HepG2 (cell line): ENCODE results near the gene E2F8. TPM values are rescaled to one million over a fixed set of nuclear protein-coding genes. Genes with fewer than 3 reads are reported as not detected.

Source experiments
- ATAC-seq: fragments of 200-7000 bp; cut with Tn5 transposase; 3 replicates; pipeline ENCODE4 v1.9.1; 2020; ENCODE audit warnings: mild to moderate bottlenecking, moderate library complexity
- BruUV-seq: library from RNA; stranded (reverse); fragments of 400-500 nt; replicated peaks from 2 replicates; lab custom pipeline; 2021; lab: Mats Ljungman, UMichigan
- CTCF ChIA-PET: fragments of 300-600 bp; formaldehyde crosslinking; extraction: SDS; loops from one replicate; lab custom pipeline; 2021; ENCODE audit warnings: low total read pairs, inconsistent platforms, low intra/inter-chr PET ratio; lab: Yijun Ruan, JAX
- POLR2A ChIA-PET: fragments of 350-600 bp; sonication (Branson Sonifier 250); formaldehyde crosslinking; loops from one replicate; lab custom pipeline; 2020; ENCODE audit warnings: antibody characterized with exemption, inconsistent platforms; lab: Yijun Ruan, JAX
- DNase-seq: peaks from one replicate; pipeline ENCODE4 v3.0.0-alpha.2; 2015; ENCODE audit warnings: low spot score
- FAIRE-seq: peaks from 3 replicates; lab custom pipeline; 2011; peaks lifted over from hg19 to GRCh38; lab: Jason Lieb, UNC
- H2AFZ ChIP-seq: one replicate; pipeline ENCODE4 v1.6.1; 2011; ENCODE audit warnings: low read length, inconsistent platforms
- H3K27ac ChIP-seq: fragments of 300-600 bp; 3 replicates; pipeline ENCODE4 v1.8.0; 2011; ENCODE audit warnings: mixed run types, mild to moderate bottlenecking, mixed read lengths, low read length, inconsistent platforms; ENCODE audit not compliant: insufficient read depth; ENCODE audit errors: extremely low read length
- H3K27me3 ChIP-seq, 2 experiments: fragments of 200-600 bp in 1 of 2; 2 replicates in 1 of 2; 3 replicates in 1 of 2; pipeline versions ENCODE4 v1.6.0 to v1.8.0; 2011; ENCODE audit warnings: low read length in 2 of 2, mild to moderate bottlenecking in 2 of 2, moderate library complexity in 2 of 2, inconsistent platforms in 1 of 2; ENCODE audit not compliant: insufficient read depth in 2 of 2, control insufficient read depth in 1 of 2
- H3K36me3 ChIP-seq, 2 experiments: fragments of 200-600 bp in 1 of 2; replicated peaks in 1 of 2; 2 replicates in 1 of 2; 3 replicates in 1 of 2; pipeline versions ENCODE4 v1.5.1 to v1.8.0; 2011; ENCODE audit warnings: low read length in 2 of 2, inconsistent platforms in 1 of 2; ENCODE audit not compliant: insufficient read depth in 2 of 2, control insufficient read depth in 1 of 2
- H3K4me1 ChIP-seq: 2 replicates; pipeline ENCODE4 v1.5.1; 2012; ENCODE audit warnings: low read length, inconsistent platforms; ENCODE audit not compliant: insufficient read depth
- H3K4me2 ChIP-seq: 2 replicates; pipeline ENCODE4 v1.6.0; 2011; ENCODE audit warnings: low read depth, low read length, inconsistent platforms
- H3K4me3 ChIP-seq, 3 experiments: fragments of 200-600 bp in 1 of 3; sonication (generic), shearing (Covaris generic) in 1 of 3; replicated peaks in 1 of 3; 2 replicates each; pipeline ENCODE4 v1.5.1; 2011 to 2016; ENCODE audit warnings: low read length in 3 of 3, inconsistent platforms in 2 of 3, low read depth in 2 of 3, mild to moderate bottlenecking in 2 of 3, control low read depth in 1 of 3, mixed read lengths in 1 of 3; ENCODE audit not compliant: insufficient read depth in 1 of 3
- H3K79me2 ChIP-seq: one replicate; pipeline ENCODE4 v1.6.1; 2011; ENCODE audit warnings: low read length, inconsistent platforms; ENCODE audit not compliant: insufficient read depth
- H3K9ac ChIP-seq: 2 replicates; pipeline ENCODE4 v1.6.0; 2011; ENCODE audit warnings: mild to moderate bottlenecking, low read depth, low read length, inconsistent platforms; ENCODE audit not compliant: insufficient read depth
- H3K9me3 ChIP-seq: 2 replicates; pipeline ENCODE4 v1.5.1; 2012; ENCODE audit warnings: mild to moderate bottlenecking, low read length
- H4K20me1 ChIP-seq: 2 replicates; pipeline ENCODE4 v1.6.0; 2011; ENCODE audit warnings: inconsistent platforms, mild to moderate bottlenecking, low read length, moderate library complexity; ENCODE audit not compliant: insufficient read depth
- FOSL2 ChIP-seq: sonication (generic); formaldehyde crosslinking; IDR thresholded peaks from 2 replicates; pipeline ENCODE4 v1.4.0; 2020; ENCODE audit warnings: missing genetic modification reagents
- RORA ChIP-seq: sonication (generic); formaldehyde crosslinking; IDR thresholded peaks from 2 replicates; pipeline ENCODE4 v1.5.0; 2020; ENCODE audit warnings: mild to moderate bottlenecking, missing genetic modification reagents, moderate library complexity
- SRSF4 ChIP-seq: fragments of 200-400 bp; formaldehyde crosslinking; IDR thresholded peaks from one replicate; pipeline ENCODE4 v1.6.1; 2018; ENCODE audit warnings: mild to moderate bottlenecking, low read depth, low read length, moderate library complexity; ENCODE audit not compliant: poor library complexity, severe bottlenecking
- ZNF281 ChIP-seq: sonication (generic); formaldehyde crosslinking; IDR thresholded peaks from 2 replicates; pipeline ENCODE4 v1.4.0; 2020; ENCODE audit warnings: missing genetic modification reagents, borderline replicate concordance
- ZNF563 ChIP-seq: sonication (generic); formaldehyde crosslinking; IDR thresholded peaks from 2 replicates; pipeline ENCODE4 v1.8.0; 2022; ENCODE audit warnings: mild to moderate bottlenecking, moderate library complexity, missing genetic modification reagents
- ZNF672 ChIP-seq: sonication (generic); formaldehyde crosslinking; IDR thresholded peaks from 2 replicates; pipeline ENCODE4 v1.8.1; 2022; ENCODE audit warnings: missing genetic modification reagents
- ZNF878 ChIP-seq: sonication (generic); formaldehyde crosslinking; IDR thresholded peaks from 2 replicates; pipeline ENCODE4 v1.8.1; 2023; ENCODE audit warnings: mild to moderate bottlenecking, missing genetic modification reagents, moderate library complexity
- WGBS: methylation state at CpG from one replicate; pipeline ENCODE4 v1.1.6; 2017; ENCODE audit warnings: low lambda C conversion rate; 5-methylcytosine and 5-hydroxymethylcytosine counted together
- in situ Hi-C: cut with HindIII; loops from 2 replicates; pipeline ENCODE4 v1.10.0; 2017; ENCODE audit warnings: low pct_unique_long_range_greater_than_20kb; ENCODE audit not compliant: extremely low pct_ligation_motif_present
- intact Hi-C: fragments of 100-400 bp; cut with micrococcal nuclease; formaldehyde crosslinking; loops from one replicate; pipeline ENCODE4 v1.10.0; 2022; ENCODE audit not compliant: unreplicated experiment
- polyA plus RNA-seq, 8 experiments: library from polyadenylated mRNA; depleted of rRNA in 3 of 8; stranded (reverse) in 7 of 8; unstranded in 1 of 8; fragments of >200 nt; fragmentation: Illumina TruSeq in 4 of 8; extraction: Trizol in 4 of 8; gene quantifications; 2 replicates each; pipeline versions ENCODE4 v1.2.1 to v1.2.3, GENCODE V29; 2011 to 2016; ENCODE audit warnings: low read depth in 4 of 8, missing spikeins in 1 of 8, mixed read lengths in 1 of 8; ENCODE audit not compliant: insufficient read depth in 1 of 8
- total RNA-seq, 5 experiments: library from RNA; depleted of rRNA; stranded (reverse); fragments of >200 nt; fragmentation: Illumina TruSeq; extraction: Trizol; gene quantifications; 2 replicates each; pipeline ENCODE4 v1.2.3, GENCODE V29; 2016; ENCODE audit warnings: low read depth in 1 of 5
- TF ChIP-seq, protein P1 (sequence below): sonication (generic); formaldehyde crosslinking; IDR thresholded peaks from 2 replicates; pipeline ENCODE4 v1.5.1; 2020; ENCODE audit warnings: mild to moderate bottlenecking, missing genetic modification reagents, borderline replicate concordance
- TF ChIP-seq, protein P2 (sequence below): sonication (generic); formaldehyde crosslinking; IDR thresholded peaks from 2 replicates; pipeline ENCODE4 v1.4.0; 2020; ENCODE audit warnings: mild to moderate bottlenecking, missing genetic modification reagents
- TF ChIP-seq, protein P3 (sequence below): sonication (generic); formaldehyde crosslinking; IDR thresholded peaks from 2 replicates; pipeline ENCODE4 v1.8.0; 2022; ENCODE audit warnings: mild to moderate bottlenecking, missing genetic modification reagents, moderate library complexity
- TF ChIP-seq, protein P4 (sequence below): sonication (generic); formaldehyde crosslinking; IDR thresholded peaks from 2 replicates; pipeline ENCODE4 v1.4.0; 2020; ENCODE audit warnings: mild to moderate bottlenecking, missing genetic modification reagents

The E2F8 gene
- total and polyA plus RNA-seq, 2 of the 13 experiments (the other 11 are each of a cell fraction or from before 2014, with no cell fraction given): 3.3 to 8.9 TPM

- FAIRE-seq: no peak
- H3K27ac ChIP-seq: no peak overlapping the region
- no peak for ATAC-seq
- no peaks in the 10 kb centered on the region for H3K9me3 ChIP-seq
- H3K27me3 ChIP-seq: no peaks in the 10 kb centered on the region; a peak in 1 of 5 replicates
- no peaks in the 10 kb centered on the region for H3K79me2 ChIP-seq
- H4K20me1 ChIP-seq: no peaks in the 10 kb centered on the region
- H3K36me3 ChIP-seq: peaks cover 0 to 12% of the 10 kb centered on the region in 2 experiments; a peak in 4 of 5 replicates
- H3K4me1 ChIP-seq: no peaks in the 10 kb centered on the region
- H3K4me2 ChIP-seq: no peak overlapping the region
- DNase-seq: no peak
- ChIA-PET POLR2A (no interaction called here), CTCF (no interaction called here)
- no TSS peak for BruUV-seq
- H3K4me3 ChIP-seq: no peak overlapping the region
- H3K9ac ChIP-seq: no peak overlapping the region
- intact Hi-C loops: no loop called here
- WGBS: 92% methylated on average over 5 of the region's 5 CpGs
- H2AFZ ChIP-seq: no peak overlapping the region
- in situ Hi-C loops: no loop called here
- no peak for TF ChIP-seq SRSF4
- TF ChIP-seq ZNF878 (CRISPR knock-in tag): no peak
- TF ChIP-seq ZNF563 (CRISPR knock-in tag): no peak
- TF ChIP-seq ZNF672 (CRISPR knock-in tag): no peak
- TF ChIP-seq, protein P1, sequence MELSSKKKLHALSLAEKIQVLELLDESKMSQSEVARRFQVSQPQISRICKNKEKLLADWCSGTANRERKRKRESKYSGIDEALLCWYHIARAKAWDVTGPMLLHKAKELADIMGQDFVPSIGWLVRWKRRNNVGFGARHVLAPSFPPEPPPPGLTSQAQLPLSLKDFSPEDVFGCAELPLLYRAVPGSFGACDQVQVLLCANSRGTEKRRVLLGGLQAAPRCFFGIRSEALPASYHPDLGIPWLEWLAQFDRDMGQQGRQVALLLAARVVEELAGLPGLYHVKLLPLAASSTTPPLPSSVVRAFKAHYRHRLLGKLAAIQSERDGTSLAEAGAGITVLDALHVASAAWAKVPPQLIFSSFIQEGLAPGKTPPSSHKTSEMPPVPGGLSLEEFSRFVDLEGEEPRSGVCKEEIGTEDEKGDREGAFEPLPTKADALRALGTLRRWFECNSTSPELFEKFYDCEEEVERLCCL: no peak
- TF ChIP-seq ZNF281 (CRISPR knock-in tag): no peak
- TF ChIP-seq, protein P2, sequence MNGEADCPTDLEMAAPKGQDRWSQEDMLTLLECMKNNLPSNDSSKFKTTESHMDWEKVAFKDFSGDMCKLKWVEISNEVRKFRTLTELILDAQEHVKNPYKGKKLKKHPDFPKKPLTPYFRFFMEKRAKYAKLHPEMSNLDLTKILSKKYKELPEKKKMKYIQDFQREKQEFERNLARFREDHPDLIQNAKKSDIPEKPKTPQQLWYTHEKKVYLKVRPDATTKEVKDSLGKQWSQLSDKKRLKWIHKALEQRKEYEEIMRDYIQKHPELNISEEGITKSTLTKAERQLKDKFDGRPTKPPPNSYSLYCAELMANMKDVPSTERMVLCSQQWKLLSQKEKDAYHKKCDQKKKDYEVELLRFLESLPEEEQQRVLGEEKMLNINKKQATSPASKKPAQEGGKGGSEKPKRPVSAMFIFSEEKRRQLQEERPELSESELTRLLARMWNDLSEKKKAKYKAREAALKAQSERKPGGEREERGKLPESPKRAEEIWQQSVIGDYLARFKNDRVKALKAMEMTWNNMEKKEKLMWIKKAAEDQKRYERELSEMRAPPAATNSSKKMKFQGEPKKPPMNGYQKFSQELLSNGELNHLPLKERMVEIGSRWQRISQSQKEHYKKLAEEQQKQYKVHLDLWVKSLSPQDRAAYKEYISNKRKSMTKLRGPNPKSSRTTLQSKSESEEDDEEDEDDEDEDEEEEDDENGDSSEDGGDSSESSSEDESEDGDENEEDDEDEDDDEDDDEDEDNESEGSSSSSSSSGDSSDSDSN (CRISPR knock-in tag): no peak
- TF ChIP-seq RORA (CRISPR knock-in tag): no peak
- TF ChIP-seq, protein P3, sequence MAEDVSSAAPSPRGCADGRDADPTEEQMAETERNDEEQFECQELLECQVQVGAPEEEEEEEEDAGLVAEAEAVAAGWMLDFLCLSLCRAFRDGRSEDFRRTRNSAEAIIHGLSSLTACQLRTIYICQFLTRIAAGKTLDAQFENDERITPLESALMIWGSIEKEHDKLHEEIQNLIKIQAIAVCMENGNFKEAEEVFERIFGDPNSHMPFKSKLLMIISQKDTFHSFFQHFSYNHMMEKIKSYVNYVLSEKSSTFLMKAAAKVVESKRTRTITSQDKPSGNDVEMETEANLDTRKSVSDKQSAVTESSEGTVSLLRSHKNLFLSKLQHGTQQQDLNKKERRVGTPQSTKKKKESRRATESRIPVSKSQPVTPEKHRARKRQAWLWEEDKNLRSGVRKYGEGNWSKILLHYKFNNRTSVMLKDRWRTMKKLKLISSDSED (CRISPR knock-in tag): no peak
- TF ChIP-seq, protein P4, sequence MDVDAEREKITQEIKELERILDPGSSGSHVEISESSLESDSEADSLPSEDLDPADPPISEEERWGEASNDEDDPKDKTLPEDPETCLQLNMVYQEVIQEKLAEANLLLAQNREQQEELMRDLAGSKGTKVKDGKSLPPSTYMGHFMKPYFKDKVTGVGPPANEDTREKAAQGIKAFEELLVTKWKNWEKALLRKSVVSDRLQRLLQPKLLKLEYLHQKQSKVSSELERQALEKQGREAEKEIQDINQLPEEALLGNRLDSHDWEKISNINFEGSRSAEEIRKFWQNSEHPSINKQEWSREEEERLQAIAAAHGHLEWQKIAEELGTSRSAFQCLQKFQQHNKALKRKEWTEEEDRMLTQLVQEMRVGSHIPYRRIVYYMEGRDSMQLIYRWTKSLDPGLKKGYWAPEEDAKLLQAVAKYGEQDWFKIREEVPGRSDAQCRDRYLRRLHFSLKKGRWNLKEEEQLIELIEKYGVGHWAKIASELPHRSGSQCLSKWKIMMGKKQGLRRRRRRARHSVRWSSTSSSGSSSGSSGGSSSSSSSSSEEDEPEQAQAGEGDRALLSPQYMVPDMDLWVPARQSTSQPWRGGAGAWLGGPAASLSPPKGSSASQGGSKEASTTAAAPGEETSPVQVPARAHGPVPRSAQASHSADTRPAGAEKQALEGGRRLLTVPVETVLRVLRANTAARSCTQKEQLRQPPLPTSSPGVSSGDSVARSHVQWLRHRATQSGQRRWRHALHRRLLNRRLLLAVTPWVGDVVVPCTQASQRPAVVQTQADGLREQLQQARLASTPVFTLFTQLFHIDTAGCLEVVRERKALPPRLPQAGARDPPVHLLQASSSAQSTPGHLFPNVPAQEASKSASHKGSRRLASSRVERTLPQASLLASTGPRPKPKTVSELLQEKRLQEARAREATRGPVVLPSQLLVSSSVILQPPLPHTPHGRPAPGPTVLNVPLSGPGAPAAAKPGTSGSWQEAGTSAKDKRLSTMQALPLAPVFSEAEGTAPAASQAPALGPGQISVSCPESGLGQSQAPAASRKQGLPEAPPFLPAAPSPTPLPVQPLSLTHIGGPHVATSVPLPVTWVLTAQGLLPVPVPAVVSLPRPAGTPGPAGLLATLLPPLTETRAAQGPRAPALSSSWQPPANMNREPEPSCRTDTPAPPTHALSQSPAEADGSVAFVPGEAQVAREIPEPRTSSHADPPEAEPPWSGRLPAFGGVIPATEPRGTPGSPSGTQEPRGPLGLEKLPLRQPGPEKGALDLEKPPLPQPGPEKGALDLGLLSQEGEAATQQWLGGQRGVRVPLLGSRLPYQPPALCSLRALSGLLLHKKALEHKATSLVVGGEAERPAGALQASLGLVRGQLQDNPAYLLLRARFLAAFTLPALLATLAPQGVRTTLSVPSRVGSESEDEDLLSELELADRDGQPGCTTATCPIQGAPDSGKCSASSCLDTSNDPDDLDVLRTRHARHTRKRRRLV (CRISPR knock-in tag): no peak
- TF ChIP-seq FOSL2 (CRISPR knock-in tag): no peak
Measured at GRCh38 chr11:19229671-19230070, 11.1 kb downstream of the E2F8 start.
